DMS 273 treated with DMSO at 0.1 percent for 48 hours (cell line): ENCODE measurements around the gene TSC2.
A peak's percentile ranks its signal among the peaks of the same experiment; 100 is the strongest.

Experiments
- DNase-seq: peaks from one replicate; lab custom pipeline; 2025; lab: John Stamatoyannopoulos, UW

Gene TSC2

DNA sequence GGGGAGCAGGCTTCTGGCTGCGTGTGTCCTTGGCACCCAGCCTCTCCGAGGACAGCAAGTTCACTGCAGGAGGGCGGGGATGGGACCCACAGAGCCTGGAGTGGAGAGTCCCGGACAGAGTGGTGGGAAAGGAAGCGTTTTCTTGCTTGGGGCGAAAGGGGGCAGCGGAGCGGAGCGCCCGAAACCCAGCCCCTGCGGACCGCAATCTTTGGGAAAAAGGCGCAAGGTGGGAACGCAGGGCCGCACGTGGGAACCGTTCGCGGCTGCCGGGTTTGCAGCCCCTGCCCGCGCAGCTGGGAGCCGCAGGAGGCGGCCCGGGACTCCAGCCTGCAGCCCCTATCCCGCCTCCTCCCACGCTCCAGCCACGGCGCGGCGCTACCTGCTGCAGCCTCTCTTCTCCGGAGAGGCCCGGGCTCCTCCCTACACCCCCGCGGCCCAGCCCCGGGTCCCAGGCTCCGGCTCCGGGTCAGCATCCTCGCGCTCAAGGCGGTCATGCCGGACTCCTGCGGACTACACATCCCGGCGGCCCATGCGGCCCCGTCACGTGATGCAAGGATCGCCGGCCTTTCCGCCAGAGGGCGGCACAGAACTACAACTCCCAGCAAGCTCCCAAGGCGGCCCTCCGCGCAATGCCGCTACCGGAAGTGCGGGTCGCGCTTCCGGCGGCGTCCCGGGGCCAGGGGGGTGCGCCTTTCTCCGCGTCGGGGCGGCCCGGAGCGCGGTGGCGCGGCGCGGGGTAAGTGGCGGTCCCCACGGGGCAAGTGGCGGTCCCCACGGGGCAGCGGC is at the start of gene TSC2, which contains the start of gene NTHL1:
Gene TSC2 (plus strand): TSS at position 656 of the 786 bp plus-strand sequence. CDS start 631 bp downstream, outside the sequence.
Gene NTHL1 (minus strand): TSS at position 505 of the 786 bp plus-strand sequence. CDS start 11 bp downstream, at position 494.
- peak; percentile 90 for DNase-seq

DNA sequence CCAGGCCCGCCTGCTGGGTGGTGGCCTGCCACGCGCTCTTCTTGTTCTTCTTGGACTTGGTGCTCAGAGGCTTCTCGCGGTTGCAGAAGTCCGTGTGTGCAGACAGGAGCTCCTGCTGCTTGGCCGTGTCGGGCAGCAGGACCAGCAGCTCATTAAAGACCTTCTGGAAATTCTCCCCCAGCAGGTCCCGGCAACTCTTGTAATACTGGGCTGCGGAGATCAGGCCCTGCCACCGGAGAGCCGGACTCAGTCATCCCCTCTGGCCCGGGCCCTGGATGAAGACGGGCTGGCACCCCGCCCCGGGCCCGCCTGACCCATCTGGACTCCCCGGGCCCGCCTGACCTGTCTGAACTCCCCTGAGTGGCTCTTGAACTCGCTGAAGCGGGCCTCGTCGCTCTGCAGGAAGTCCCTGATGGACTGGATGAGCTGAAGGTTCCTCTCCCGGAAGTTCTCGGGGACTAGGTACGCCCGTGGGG is 49.4 kb upstream of the TSC2 start:
- DNase-seq: no peak

DNA sequence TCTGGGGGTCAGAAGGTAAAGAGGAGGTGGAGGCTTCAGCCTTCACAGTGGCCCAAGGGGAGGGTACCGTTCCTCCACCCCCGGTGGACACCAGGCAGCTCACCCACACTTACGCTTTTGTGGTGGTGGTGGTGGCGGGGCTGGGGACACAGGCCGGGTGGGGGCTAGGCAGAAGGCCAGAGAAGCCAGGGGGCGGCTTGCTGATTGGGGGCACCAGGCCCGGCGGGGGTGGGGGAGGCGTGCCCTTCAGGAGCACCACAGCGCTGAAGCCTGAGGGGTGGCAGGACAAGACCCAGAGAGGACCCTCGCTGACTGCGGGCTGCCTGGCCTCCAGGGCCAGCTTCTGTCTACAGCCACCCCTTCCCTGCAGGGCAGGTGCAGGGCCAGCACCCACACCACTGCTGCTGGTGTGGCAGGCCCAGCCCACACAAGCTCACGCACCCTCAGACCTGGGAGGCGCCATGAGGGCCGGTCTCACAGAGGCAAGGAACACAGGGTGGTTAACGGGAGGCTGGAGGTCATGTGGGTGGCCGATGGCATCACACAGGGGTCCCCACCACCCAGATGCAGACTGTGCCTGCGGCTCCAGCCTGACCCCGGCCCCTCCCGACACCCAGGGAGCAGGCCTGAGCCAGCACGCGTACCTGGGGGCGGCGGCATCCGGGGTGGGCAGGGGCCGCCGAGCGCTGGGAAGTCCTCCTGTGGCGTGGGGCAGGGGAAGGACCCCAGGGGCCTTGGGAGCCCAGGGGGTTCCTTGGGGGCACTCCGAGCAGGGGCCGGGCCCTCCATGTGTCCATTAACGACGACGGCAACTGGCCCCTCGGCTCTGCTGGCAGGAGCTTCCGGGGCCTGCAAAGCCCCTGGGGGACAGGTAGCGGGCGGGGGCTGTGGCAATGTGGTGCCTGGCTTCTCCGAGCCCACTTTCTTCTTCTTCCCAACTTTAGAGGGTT is 48.7 kb upstream of the TSC2 start:
- no peak for DNase-seq

DNA sequence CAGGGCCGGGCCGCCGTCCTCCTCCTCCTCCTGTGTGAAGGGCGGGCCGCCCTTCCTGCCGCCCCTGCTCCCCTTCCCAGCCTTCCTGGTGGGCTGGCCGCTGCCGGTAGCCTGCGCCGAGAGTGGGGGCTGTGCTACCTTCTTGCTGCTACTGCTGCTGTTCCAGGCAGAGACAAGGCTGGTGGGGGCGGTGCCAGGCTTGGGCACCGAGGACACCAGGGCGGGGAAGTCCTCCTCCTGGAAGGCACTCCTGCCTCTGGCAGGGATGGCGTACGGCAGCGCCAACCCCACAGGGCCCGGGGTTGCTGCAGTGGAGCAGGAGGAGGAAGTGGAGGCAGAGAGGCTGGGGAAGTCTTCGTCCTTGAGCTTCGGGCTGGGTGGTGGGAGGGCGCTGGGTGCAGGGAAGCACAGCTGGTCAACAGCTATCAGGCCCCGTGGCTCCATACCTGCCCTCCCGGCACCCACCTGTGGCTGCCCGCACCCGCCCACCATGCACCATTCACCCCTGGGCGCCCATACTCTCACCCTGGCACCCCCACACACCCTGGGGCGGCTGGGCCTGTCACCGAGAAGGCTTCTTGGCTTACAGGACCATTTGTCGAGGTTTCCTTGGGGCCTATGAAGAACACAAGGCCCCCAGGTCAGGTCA is 47.8 kb upstream of the TSC2 start:
- no peak for DNase-seq

DNA sequence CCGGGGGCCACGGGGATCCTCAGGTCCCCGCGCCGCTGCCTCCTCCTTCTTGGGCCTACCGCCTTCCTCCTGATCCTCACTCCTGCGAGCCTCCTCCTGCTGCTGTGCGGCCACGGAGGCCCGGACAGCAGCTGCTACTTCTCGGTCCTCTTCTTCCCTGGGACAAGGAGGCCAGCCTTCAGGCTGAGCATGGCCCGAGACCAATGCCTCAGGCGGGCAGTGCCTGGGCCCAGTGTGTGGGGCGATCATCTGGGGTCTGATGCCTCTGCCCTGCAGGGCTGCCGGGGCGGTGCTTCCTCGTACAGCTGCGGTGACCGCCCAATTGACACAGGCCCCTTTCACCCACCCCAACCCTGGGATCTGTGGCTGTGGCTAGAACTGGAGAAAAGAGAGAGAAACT is 46.8 kb upstream of the TSC2 start:
- DNase-seq: no peak

DNA sequence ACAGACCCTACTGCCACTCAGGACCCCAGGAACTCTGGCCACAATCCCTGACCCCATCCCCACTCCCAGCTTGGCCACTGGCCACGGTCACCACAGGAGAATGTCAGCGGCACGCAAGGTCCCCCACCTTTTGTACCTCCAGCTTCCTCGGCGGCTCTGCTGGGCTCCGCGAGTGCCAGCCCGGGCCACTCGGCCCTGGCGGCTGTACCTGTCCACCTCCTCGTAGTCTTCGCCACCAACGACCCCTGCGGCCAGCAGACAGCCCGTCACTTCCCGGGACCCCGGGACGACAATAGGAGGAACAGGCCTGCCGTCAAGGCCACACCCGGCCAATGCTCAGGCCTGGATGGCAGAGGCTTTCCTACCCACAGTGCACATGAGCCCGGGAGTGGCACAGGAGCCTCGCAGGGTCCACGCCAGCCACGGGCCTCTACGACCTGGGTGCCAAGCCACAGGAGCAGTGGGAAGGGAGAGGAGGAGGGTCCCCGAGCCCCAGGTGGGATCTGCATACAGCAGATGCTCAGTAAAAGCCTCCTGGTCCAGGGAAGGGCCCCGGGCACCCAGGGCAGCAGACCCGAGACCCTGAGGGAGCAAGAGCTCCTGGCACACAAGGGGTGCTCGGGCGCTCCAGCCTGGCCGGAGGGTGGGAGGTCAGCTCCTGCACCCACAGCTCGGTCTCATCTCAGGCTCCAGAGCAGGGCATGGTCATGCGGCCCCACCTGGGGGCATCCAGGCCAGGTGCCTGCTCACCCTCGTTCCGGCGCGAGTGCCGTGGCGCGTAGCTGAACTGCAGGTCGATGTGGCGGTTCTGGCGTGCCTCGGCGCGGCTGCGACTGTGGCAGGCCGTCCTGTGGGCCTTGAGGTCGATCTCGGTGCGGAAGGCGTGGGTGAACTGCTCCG is 46.1 kb upstream of the TSC2 start:
- DNase-seq: no peak

DNA sequence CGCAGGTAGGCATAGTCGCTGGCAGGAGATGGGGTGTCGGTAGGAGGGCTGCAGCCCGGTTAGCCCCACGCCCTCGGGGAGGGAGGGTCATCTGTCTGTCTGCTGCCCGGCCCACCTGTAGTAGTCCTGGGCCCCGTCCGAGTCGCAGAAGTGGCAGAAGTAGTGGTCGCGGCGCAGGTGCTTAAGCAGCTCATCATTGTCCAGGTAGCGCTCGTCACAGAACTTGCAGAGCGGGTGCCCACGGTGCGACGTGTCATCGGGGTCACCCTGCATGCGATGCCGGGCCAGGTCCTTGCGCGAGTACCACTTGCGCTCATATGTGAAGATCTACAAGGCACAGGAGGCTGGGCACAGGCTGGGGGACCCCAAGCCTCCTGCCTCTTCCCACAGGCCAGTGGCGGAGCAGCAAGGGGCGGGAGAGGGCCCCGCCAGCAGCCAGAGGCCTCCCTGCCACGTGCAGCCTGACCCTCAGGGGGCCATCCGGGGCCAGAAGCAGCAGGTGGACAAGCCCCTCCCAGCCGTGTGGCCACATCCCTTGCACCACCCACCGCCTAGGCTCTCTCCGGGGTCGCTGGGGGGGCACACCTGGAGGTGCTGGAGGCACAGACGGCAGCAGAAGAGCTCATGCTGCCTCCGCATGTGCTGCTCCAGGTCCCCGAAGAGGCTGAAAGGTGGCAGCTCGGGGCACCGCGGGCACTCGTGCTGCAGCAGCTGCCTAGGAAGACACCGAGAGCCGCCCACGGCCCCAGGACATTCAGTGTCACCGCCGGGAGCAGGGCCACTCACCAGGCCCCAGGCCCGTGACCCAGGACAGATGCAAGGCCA is 45.2 kb upstream of the TSC2 start:
- DNase-seq: no peak

DNA sequence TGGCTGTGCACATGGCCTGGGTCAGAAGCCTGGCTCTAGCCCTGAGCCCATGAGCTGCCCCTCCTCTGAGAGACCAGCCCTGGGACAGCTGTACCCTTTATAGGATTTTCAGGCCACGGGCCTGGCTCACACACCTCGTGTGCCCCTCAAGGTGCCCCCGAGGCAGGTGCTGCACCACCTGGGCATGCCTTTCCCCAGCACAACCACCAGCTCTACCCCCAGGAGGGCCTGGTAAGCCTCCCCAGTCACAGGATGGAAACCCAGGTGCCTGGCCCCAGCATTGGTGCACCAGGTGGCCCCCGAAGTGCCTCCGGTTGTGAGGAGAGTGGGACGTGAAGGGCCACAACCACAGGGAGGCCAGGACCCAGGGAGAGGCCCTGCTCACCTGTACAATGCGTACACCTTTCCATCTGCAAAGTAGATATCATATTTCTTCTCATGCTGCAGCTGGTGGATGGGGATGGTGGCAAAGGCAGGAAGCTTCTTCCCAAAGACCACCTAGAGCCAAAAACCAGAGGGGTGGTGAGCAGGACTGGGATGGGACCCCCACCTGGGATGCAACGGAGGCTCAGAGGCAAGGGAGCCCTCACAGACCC is 44.5 kb upstream of the TSC2 start:
- DNase-seq: no peak

DNA sequence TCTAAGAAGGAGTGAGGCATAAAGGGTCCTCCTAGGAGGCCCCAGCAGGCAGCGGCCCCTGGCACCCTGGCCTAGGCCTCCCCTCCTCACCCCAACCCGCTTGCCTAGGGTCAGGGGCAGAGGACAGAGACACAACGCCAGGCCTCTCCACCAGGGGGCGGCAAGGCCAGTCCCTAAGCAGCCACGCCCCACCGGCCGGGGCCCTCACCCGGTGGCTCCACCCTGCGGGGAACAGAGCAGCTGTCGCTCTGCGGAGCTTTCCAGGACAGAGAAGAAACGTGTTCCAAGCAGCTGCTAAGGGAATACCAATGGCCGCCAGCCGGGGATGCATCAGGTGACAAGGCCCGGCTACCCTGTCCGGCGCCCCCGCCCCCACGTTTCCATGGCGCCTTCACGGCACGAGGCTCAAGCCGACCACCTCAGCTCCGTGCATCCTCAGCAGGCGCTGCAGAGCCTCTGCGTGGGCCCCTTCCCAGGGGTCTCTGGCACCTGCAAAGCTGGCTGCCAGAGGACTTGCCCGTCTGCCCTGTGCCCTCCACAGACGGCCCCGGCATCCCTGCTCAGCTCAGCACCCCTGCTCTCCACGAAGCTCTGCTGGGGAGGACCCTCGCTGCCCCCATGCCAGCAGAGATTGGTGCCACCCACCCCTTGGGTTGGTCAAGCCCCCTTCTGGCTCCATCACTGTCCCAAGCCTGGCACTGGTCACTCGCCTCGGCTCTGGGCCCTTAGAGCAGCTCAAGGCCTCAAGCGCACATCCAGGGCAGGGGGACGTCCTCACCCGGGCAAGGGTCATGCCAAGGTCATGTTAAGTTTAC is 43.8 kb upstream of the TSC2 start:
- peak; percentile 91 for DNase-seq

DNA sequence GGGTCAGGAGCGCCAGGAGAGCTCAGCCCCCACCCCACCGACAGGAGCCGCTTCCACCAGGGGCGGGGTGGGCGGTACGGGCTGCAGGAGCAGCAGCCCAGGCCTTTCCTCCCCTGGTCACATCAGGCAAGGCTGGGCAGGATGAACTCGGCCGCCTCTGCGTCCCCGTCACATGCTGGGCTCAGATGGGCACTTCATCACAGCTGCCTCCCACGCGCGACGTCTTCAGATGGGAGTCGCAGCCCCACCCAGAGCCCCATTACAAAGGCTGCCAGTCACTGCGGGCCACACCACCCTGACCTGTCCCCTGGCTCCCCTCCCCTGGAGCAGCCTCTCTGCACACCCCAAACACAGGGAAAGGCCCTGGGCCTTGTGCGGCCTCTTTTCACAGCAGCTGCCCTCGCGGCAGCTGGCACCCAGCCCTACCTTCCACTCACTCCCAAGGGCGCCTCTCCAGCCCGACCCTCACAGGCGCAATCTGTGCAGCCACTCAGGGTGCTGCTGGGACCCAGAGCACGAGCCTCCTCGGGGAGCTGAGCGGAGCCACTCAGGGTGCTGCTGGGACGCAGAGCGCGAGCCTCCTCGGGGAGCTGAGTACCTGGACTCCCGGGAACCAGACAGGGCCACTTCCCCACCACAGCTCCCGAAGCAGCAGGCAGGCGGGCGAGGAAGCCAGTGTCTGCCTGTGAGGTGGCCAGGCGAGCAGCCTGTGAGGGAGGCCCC is 42.8 kb upstream of the TSC2 start:
- no peak for DNase-seq

DNA sequence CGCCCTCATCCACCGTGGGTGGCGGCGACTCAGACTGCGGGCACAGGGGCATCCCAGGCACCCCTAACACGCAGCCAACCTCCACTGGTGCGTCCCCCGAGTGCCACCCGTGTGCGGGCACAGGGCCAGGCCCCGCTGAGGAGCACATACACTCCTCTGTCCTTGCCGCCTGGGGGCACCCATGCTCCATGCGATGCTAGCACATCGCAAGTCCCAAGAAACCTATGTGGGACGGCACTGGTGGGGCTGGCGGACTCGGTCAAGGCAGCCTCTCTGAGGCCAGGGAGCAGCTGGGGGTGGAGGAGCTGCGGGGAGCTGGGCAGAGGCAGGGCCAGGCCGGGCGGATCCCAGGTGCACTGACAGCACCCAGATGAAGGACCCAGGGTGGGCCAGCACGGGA is 42.1 kb upstream of the TSC2 start:
- DNase-seq: no peak

DNA sequence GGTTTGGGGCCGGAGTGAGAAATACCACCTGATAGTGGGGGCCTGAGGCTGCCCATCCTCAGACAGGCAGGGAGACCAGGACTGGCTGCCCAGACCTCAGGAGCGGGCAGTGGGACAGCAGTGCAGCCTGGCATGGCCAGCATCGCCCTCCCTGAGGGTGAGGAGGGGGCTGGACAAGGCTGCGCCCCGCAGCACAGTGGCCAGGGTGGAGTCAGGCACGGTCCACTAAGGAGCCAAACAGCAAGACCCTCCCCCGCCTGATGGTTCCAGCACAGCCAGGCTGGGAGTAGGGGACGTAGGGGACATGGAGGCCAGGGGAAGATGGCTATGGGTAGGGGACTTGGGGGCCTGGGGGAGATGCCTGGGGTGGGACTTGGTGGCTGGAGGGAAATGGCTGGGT is 41.5 kb upstream of the TSC2 start:
- no peak for DNase-seq

DNA sequence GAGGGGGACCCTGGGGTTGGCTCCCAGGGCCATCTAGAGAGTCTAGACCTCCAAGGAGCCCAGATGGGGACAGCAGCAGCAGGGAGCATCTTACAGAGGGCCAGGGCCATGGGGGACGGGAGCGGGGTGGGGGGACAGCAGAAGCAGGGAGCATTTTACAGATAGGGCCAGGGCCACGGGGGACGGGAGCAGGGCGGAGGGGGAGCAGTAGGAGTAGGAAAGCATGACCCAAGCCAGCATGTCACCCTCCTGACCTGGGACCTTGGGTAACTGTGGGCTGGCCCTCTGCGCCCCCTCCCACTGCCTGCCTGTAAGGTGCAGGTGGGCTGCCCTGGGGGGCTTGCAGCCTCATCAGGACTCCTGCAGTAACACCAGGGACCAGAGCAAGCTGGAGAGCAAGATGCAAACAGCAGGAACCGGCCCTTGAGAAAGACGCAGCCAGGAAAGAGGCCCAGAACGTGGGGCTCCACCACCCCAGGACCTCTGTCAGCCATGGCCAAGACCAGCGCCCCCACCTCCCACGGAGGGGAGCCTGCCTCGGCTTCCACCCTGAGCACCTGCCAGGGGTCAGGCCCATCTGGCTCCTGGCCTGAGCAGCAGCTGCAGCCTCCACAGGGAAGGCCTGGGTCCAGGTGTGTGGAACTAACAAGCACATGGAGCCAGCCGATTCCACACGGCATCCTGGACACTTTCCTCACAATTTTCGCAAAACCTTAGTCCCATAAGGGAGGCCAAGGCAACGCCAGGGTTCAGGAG is 40.5 kb upstream of the TSC2 start:
- no peak for DNase-seq

DNA sequence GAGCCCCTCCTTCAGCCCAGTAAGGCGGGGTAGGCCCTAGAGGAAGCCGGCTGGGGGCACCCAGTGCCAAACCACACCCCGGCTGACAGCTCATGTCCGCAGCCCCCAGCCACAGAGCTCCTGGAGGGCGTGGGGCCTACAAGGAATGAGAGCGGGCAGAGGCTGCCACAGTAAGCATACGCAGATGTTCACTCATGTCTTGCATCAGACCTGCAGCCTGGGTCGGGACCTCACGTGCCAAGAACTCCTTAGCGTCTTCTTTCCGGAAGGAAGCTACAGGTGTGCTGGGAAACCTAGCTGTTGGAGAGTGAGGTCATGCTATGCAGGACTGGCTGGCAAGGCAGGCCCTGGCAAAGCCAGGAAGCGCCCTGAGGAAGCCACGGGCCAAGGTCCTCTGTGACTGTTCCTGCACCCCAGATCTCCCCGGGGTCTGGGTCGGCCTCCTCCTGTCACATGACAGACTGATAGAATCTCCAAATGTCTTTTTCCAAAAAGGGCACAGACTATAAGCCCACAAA is 39.7 kb upstream of the TSC2 start:
- no peak for DNase-seq

DNA sequence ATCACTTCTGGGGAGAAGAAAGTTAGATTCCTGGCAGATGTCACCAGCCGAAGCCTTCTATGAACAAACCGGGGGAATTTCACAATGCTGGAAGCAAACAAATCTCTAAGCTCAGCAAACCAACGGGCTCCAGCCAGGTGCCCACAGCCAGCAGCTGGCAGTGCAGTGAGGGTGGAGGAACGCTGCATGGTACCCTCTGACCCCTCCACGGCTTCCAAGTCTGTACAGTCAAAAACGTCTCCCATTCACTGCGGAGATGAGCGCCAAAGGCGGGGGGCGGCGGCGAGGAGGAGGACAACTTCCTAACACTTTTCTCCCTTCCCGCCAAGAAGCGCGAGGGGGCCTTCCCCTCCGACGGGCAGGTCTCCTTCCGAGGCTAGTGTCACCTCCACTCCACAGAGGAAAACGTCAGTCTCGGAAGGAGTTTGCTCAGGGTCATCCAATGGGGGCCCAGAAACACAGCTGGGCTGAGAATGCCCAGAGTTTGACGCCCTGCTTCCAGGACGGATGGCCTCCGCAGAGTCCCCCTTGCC is 39.1 kb upstream of the TSC2 start:
- no peak for DNase-seq

DNA sequence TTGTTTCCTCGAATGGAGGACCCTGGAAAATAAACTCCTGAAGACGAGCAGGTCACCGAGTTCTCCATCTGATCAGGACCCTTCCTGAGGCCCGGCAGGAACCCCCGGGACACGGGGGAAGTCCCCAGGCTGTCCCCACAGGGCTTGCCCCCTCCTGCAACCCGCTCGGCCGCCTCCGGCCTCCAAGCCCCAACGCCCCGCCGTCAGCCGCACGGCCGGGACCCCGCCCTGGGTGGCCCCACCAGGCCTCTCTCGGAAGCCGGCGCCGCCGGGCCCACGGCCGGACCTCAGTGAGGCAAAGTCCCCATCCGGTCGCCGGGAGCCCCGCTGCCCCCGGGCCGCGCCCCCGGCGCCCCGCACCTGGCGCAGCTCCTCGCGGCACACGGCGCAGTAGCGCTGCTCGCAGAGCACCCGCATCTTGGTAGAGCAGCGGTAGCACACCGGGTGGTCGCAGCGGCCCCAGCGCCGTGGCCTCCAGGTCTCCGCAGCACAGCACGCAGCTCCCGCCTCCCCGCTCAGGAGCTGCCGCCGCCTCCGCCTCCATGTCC is 38.5 kb upstream of the TSC2 start:
- no peak for DNase-seq
